ENCODE data around the gene ZNF165.
"Not testable (repeated sequence)": the region's sequence is repeated elsewhere in the genome, so short reads cannot be mapped to it uniquely, and the experiment has no call there.

Gene ZNF165

DNA sequence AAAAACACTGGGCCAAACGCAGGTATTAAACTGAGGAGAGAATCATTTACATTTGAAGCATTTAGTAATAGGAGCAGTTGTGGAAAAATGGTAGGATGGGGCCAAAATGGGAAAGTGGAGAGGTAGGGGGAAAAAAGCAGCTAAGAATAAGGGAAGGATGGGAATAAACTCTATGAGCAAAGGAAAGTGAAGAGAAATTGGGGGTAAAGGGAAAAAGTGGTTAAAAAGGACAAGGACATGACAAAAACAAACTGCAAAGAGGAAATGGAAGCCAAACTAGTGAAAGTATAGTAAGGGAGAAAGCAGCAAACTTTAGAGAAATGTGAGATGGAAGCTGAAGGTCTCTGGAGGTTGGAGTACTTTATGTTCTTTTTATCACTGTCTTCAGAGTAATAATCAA lies 37.8 kb downstream of the ZNF165 start:
- H3K4me1 ChIP-seq (ENCODE audit: control insufficient read depth, insufficient read depth, low read length) = no peaks in the 10 kb centered on the region
- H3K27ac ChIP-seq (ENCODE audit: low read length) = no peak overlapping the region
- no peaks in the 10 kb centered on the region for H3K9me3 ChIP-seq (ENCODE audit: control insufficient read depth in 2 of 2, low read length in 2 of 2)
- no peaks in the 10 kb centered on the region for H3K27me3 ChIP-seq (ENCODE audit: control insufficient read depth in 1 of 2, insufficient read depth in 2 of 2, low read length in 2 of 2)
- H3K9ac ChIP-seq (ENCODE audit: low read length in 2 of 2) = no peak overlapping the region
- H3K4me3 ChIP-seq (ENCODE audit: low read length in 2 of 2) = no peak overlapping the region
- H3K36me3 ChIP-seq (ENCODE audit: control insufficient read depth in 2 of 2, insufficient read depth in 2 of 2, low read length in 2 of 2) = peaks cover 18% of the 10 kb centered on the region in 2 donors

DNA sequence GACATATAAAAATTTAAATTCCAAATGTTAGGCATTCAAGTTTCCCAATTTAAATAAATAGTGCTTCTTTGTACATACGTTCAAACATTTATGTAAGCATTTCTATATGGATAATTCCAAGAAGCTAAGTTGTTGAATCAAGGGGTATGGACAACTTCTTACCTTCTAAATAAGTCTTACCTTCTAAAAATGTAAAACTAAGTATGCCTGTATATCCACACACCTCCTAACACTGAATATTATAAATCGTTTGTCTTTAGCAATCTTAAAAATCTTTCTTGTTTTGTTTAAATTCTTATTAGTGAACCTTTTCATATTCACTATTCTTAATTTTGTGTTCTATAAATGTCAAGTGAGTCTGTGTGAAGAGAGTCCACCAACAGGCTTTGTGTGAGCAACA lies 41.5 kb downstream of the ZNF165 start:
- H3K9me3 ChIP-seq (ENCODE audit: control insufficient read depth in 2 of 2, low read length in 2 of 2) = no peaks in the 10 kb centered on the region
- H3K27ac ChIP-seq (ENCODE audit: low read length) = no peak overlapping the region
- H3K27me3 ChIP-seq (ENCODE audit: control insufficient read depth in 1 of 2, insufficient read depth in 2 of 2, low read length in 2 of 2) = no peaks in the 10 kb centered on the region
- H3K4me1 ChIP-seq (ENCODE audit: control insufficient read depth, insufficient read depth, low read length) = peaks cover 4% of the 10 kb centered on the region
- H3K9ac ChIP-seq (ENCODE audit: low read length in 2 of 2) = no peak overlapping the region
- H3K36me3 ChIP-seq (ENCODE audit: control insufficient read depth in 2 of 2, insufficient read depth in 2 of 2, low read length in 2 of 2) = peaks cover 13 to 15% of the 10 kb centered on the region in 2 donors
- H3K4me3 ChIP-seq (ENCODE audit: low read length in 2 of 2) = no peak overlapping the region

DNA sequence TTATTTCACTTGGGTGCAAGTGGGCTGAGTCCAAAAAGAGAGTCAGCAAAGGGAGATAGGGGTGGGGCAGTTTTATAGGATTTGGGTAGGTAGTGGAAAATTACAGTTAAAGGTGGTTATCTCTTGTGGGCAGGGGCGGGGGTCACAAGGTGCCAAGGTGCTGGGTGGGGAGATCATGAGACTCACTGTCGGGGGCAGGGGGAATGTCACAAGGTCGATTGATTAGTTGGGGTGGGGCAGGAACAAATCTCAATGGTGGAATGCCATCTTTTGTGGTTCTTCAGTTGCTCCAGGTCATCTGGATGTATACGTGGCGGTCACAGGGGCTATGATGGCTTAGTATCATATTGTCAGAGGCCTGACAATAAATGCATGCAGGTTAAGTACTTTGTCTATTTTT lies 41.9 kb downstream of the ZNF165 start:
- not testable (repeated sequence) for H3K4me3 ChIP-seq (ENCODE audit: low read length in 2 of 2); H3K9ac ChIP-seq (ENCODE audit: low read length in 2 of 2); H3K9me3 ChIP-seq (ENCODE audit: control insufficient read depth in 2 of 2, low read length in 2 of 2); H3K27me3 ChIP-seq (ENCODE audit: control insufficient read depth in 1 of 2, insufficient read depth in 2 of 2, low read length in 2 of 2); H3K4me1 ChIP-seq (ENCODE audit: control insufficient read depth, insufficient read depth, low read length); H3K27ac ChIP-seq (ENCODE audit: low read length)
- H3K36me3 ChIP-seq (ENCODE audit: control insufficient read depth in 2 of 2, insufficient read depth in 2 of 2, low read length in 2 of 2) = peaks cover 15% of the 10 kb centered on the region in 2 donors

DNA sequence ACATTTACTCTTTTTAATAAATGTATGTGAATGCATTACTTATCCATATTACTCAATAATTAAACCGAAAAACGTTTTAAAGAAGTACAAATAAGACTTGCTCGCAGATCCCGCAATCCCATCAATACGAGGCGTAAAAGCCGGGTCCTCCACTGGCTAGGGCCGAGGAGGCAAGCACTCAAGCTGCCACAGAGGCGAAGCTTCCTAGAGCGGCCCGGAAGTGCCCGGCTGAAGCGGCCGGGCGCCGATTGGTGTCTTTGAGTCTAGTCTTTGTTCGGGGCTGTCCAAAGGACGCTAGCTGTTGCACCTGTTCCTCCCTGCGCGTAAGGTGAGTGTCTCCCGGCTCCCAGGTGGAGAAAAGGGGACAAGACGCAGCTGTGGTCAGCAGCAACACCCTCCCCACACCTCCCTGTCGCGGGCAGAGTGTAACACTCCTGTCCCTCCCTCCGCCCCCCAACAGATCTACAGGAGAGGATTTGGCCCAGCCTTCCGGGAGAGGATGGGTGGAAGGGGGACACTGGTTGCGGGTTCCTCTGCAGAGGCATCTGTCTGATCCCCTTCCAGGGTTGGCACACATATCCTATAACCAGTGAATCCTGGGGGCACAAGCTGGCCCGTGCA lies 44.1 kb downstream of the ZNF165 start, which contains the start of gene ZSCAN16:
TSS of gene ZSCAN16 (plus strand) at position 260 of the 621 bp plus-strand sequence. CDS start 835 bp downstream, outside the sequence.
- H3K9ac ChIP-seq (ENCODE audit: low read length in 2 of 2) = peak within 1 kb of the TSS; percentile 82 to 86
- H3K4me1 ChIP-seq (ENCODE audit: control insufficient read depth, insufficient read depth, low read length) = peaks cover 4% of the 10 kb centered on the region
- H3K27ac ChIP-seq (ENCODE audit: low read length) = peak within 1 kb of the TSS; percentile 42
- H3K9me3 ChIP-seq (ENCODE audit: control insufficient read depth in 2 of 2, low read length in 2 of 2) = no peaks in the 10 kb centered on the region
- H3K4me3 ChIP-seq (ENCODE audit: low read length in 2 of 2) = peak within 1 kb of the TSS; percentile 85 to 91
- H3K36me3 ChIP-seq (ENCODE audit: control insufficient read depth in 2 of 2, insufficient read depth in 2 of 2, low read length in 2 of 2) = peaks cover 12 to 17% of the 10 kb centered on the region in 2 donors
- H3K27me3 ChIP-seq (ENCODE audit: control insufficient read depth in 1 of 2, insufficient read depth in 2 of 2, low read length in 2 of 2) = no peaks in the 10 kb centered on the region

DNA sequence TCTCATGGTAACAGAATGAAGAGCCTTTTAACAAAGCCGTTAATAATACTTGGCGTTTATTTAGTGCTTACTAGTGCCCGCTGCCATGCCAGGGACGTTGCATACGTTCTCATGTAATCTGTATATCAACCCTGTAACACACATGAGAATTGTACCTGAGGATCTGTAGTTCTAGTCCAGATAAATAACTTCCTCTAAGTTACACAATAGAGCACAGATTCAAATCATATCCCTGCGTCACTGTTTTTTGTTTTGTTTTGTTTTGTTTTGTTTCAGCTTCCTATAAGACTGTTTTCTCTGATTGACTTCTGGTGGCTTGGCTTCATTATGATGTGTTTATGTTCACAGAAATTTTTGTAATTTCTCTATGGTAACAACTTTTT lies 44.6 kb downstream of the ZNF165 start:
- peak overlapping the region; percentile 82 to 86 for H3K9ac ChIP-seq (ENCODE audit: low read length in 2 of 2)
- no peaks in the 10 kb centered on the region for H3K27me3 ChIP-seq (ENCODE audit: control insufficient read depth in 1 of 2, insufficient read depth in 2 of 2, low read length in 2 of 2)
- peak overlapping the region; percentile 42 for H3K27ac ChIP-seq (ENCODE audit: low read length)
- peak overlapping the region; percentile 85 to 91 for H3K4me3 ChIP-seq (ENCODE audit: low read length in 2 of 2)
- H3K9me3 ChIP-seq (ENCODE audit: control insufficient read depth in 2 of 2, low read length in 2 of 2) = no peaks in the 10 kb centered on the region
- H3K36me3 ChIP-seq (ENCODE audit: control insufficient read depth in 2 of 2, insufficient read depth in 2 of 2, low read length in 2 of 2) = peaks cover 12 to 22% of the 10 kb centered on the region in 2 donors
- peaks cover 4% of the 10 kb centered on the region for H3K4me1 ChIP-seq (ENCODE audit: control insufficient read depth, insufficient read depth, low read length)

DNA sequence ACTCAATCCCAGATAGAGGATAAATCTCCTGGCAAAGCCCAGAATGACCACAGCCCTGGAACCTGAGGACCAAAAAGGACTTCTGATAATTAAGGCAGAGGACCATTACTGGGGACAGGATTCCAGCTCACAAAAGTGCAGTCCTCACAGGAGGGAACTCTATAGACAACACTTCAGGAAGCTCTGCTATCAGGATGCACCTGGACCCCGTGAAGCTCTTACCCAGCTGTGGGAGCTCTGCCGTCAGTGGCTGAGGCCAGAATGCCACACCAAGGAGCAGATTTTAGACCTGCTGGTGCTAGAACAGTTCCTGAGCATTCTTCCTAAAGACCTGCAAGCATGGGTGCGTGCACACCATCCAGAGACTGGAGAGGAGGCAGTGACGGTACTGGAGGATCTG lies 45.0 kb downstream of the ZNF165 start:
- Histone ChIP-seq H3K9me3 (ENCODE audit: control insufficient read depth in 2 of 2, low read length in 2 of 2) (no peaks in the 10 kb centered on the region), H3K27ac (ENCODE audit: low read length) (no peak overlapping the region), H3K9ac (ENCODE audit: low read length in 2 of 2) (no peak overlapping the region), H3K27me3 (ENCODE audit: control insufficient read depth in 1 of 2, insufficient read depth in 2 of 2, low read length in 2 of 2) (no peaks in the 10 kb centered on the region), H3K36me3 (ENCODE audit: control insufficient read depth in 2 of 2, insufficient read depth in 2 of 2, low read length in 2 of 2) (peaks cover 8 to 20% of the 10 kb centered on the region in 2 donors), H3K4me3 (ENCODE audit: low read length in 2 of 2) (peak overlapping the region in 1 of 2 donors; percentile 85), H3K4me1 (ENCODE audit: control insufficient read depth, insufficient read depth, low read length) (peaks cover 4% of the 10 kb centered on the region)

DNA sequence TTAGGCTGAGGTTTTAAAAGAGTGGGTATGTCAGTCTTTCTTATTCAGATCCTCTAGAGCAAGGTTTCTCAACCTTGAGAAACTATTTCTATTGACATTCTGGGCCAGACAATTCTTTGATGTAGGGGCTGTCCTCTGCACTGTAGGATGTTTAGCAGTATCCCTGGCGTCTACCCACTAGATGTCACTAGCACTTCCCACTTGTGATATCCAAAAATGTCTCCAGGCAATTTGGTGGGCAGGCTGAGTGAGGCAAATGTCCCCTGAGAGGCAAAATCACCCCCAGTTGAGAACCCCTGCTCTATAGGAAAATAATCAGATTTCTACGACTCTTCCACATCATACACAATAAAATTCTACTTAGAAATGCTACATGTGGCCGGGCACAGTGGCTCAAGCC lies 53.6 kb downstream of the ZNF165 start:
- Histone ChIP-seq H3K27ac (ENCODE audit: low read length) (no peak overlapping the region), H3K9me3 (ENCODE audit: control insufficient read depth in 2 of 2, low read length in 2 of 2) (no peaks in the 10 kb centered on the region)

DNA sequence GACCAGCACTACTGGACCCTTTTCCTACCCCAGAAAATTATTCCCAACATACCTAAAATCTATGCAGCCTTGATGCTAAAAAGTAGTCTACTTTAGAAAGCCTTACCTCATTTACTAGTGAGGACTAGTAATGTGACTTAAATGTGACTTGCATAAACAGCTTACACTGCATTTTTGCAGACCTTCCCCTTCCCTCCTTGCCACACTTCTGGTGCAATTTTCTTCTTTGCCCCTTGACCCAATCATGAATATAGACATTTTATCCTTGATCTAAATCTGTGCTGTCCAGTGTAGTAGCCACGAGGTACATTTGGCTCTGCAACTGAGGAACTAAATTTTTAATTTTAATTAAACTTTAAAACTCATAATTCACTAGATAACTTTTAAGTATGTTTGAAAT lies 54.3 kb downstream of the ZNF165 start:
- H3K27me3 ChIP-seq (ENCODE audit: control insufficient read depth in 1 of 2, insufficient read depth in 2 of 2, low read length in 2 of 2) = no peaks in the 10 kb centered on the region
- H3K9ac ChIP-seq (ENCODE audit: low read length in 2 of 2) = no peak overlapping the region
- H3K4me3 ChIP-seq (ENCODE audit: low read length in 2 of 2) = no peak overlapping the region
- H3K36me3 ChIP-seq (ENCODE audit: control insufficient read depth in 2 of 2, insufficient read depth in 2 of 2, low read length in 2 of 2) = peaks cover 3 to 8% of the 10 kb centered on the region in 2 donors
- H3K4me1 ChIP-seq (ENCODE audit: control insufficient read depth, insufficient read depth, low read length) = peaks cover 9% of the 10 kb centered on the region
- H3K9me3 ChIP-seq (ENCODE audit: control insufficient read depth in 2 of 2, low read length in 2 of 2) = no peaks in the 10 kb centered on the region
- no peak overlapping the region for H3K27ac ChIP-seq (ENCODE audit: low read length)

More for the DNA sequence above, 53.6 kb downstream of the ZNF165 start:
- peaks cover 8% of the 10 kb centered on the region in 2 donors for H3K36me3 ChIP-seq (ENCODE audit: control insufficient read depth in 2 of 2, insufficient read depth in 2 of 2, low read length in 2 of 2)
- peaks cover 9% of the 10 kb centered on the region for H3K4me1 ChIP-seq (ENCODE audit: control insufficient read depth, insufficient read depth, low read length)
- no peak overlapping the region for H3K4me3 ChIP-seq (ENCODE audit: low read length in 2 of 2)
- no peaks in the 10 kb centered on the region for H3K27me3 ChIP-seq (ENCODE audit: control insufficient read depth in 1 of 2, insufficient read depth in 2 of 2, low read length in 2 of 2)
- H3K9ac ChIP-seq (ENCODE audit: low read length in 2 of 2) = no peak overlapping the region

DNA sequence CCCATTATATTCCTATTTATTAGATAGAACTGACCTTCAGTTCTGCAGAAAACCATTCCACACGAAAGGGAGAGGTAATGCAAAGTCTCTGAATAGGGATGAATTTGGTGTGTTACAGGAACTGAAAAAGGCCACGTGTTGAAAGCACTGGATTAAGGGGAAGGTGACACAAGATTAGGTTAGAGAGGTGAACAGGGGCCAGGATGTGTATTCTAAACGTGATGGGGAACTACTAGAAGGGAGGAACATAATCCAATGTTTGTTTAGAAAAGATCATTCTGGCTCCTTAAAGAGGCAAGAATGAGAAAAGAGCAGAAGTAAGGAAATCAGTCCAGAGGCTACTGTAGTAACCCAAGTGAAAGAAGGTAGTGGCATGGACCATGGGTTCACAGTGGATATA lies 55.0 kb downstream of the ZNF165 start:
- peaks cover 0 to 8% of the 10 kb centered on the region in 2 donors for H3K36me3 ChIP-seq (ENCODE audit: control insufficient read depth in 2 of 2, insufficient read depth in 2 of 2, low read length in 2 of 2)
- H3K4me1 ChIP-seq (ENCODE audit: control insufficient read depth, insufficient read depth, low read length) = peaks cover 9% of the 10 kb centered on the region
- H3K27ac ChIP-seq (ENCODE audit: low read length) = no peak overlapping the region
- H3K9me3 ChIP-seq (ENCODE audit: control insufficient read depth in 2 of 2, low read length in 2 of 2) = no peaks in the 10 kb centered on the region
- H3K27me3 ChIP-seq (ENCODE audit: control insufficient read depth in 1 of 2, insufficient read depth in 2 of 2, low read length in 2 of 2) = no peaks in the 10 kb centered on the region
- H3K4me3 ChIP-seq (ENCODE audit: low read length in 2 of 2) = peak overlapping the region; percentile 85 to 89
- peak overlapping the region in 1 of 2 donors; percentile 98 for H3K9ac ChIP-seq (ENCODE audit: low read length in 2 of 2)

DNA sequence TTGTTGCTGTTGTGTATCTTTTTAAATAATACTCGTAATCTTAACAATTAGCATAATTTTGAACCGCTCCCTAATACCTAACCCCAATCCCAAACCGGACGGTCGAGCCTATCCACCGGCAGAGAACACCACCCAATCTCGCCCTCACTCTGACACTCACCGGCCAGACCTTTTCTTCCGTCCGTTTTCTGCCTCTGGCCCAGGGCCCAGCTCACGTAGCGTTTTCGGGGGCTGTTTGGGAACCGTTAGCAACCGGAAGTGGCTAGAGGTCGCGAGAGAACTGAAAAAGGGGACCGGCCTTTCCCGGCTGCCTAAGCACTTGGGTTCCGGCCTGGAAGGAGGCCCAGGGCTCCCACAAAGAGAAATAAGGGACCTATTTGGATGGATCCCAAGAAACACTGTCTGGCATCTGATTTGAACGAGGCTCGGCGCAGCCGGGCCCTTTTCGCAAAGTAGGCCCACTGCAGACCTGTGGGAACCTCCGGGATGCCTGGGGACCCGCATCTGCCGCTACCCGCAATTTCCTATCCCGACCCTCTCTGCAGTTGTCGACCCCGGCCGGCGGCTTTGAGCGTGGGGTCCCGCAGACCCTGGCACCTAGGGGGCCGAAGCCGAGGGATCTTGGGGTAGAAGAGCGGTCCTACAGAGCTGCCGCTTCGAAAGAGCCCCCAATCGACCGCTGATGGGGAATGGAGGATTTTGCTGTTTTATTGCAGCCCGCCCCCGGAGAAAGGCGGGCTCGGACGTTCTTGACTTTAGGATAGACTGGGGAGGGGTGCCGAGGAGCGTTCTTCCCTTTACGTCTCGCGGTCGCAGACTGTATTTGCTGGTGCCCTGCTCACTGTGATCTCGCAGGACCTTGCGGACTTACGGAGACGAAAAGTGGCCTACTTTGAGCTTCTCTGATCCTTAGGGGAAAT lies 56.5 kb downstream of the ZNF165 start:
- Histone ChIP-seq H3K9ac (ENCODE audit: low read length in 2 of 2) (peak overlapping the region; percentile 96 to 98), H3K4me3 (ENCODE audit: low read length in 2 of 2) (peak overlapping the region; percentile 85 to 89), H3K9me3 (ENCODE audit: control insufficient read depth in 2 of 2, low read length in 2 of 2) (no peaks in the 10 kb centered on the region), H3K27me3 (ENCODE audit: control insufficient read depth in 1 of 2, insufficient read depth in 2 of 2, low read length in 2 of 2) (no peaks in the 10 kb centered on the region), H3K27ac (ENCODE audit: low read length) (peak overlapping the region; percentile 94), H3K4me1 (ENCODE audit: control insufficient read depth, insufficient read depth, low read length) (peaks cover 9% of the 10 kb centered on the region), H3K36me3 (ENCODE audit: control insufficient read depth in 2 of 2, insufficient read depth in 2 of 2, low read length in 2 of 2) (peaks cover 0 to 8% of the 10 kb centered on the region in 2 donors)
